ENCODE results near the gene KLHL6. TPM values are rescaled to one million over a fixed set of nuclear protein-coding genes. Genes with fewer than 3 reads are reported as not detected.

KLHL6 gene
- total and polyA plus RNA-seq, 3 experiments from 2014 or later = 9.1 to 31.3 (median 31.0) TPM

GRCh38 chr3:183507551-183507950 lies 48.0 kb downstream of the KLHL6 start:
- peaks cover 8 to 27% (median 16%) of the 10 kb centered on the region in 3 donors for H3K4me1 Mint-ChIP-seq
- DNase-seq = no peak
- H3K27ac Mint-ChIP-seq = no peak overlapping the region
- no peak overlapping the region for H3K4me3 Mint-ChIP-seq
- no peak overlapping the region for H3K27ac ChIP-seq (ENCODE audit: low read depth, low read length)
- peaks cover 28 to 63% (median 31%) of the 10 kb centered on the region in 3 donors for H3K36me3 Mint-ChIP-seq
- no peaks in the 10 kb centered on the region for H3K27me3 Mint-ChIP-seq
- H3K9me3 Mint-ChIP-seq = peaks cover 0 to 5% (median 0%) of the 10 kb centered on the region in 5 donors
- H3K4me3 ChIP-seq (ENCODE audit: low read length) = no peak overlapping the region
- no peaks in the 10 kb centered on the region for H3K9me3 ChIP-seq (ENCODE audit: low read length)
- ChIA-PET CTCF (no interaction called here), POLR2A (no interaction called here)
- peaks cover 8% of the 10 kb centered on the region for H3K36me3 ChIP-seq (ENCODE audit: insufficient read depth, low read length)
- H3K4me1 ChIP-seq (ENCODE audit: insufficient read depth, low read length) = no peaks in the 10 kb centered on the region
- H3K27me3 ChIP-seq (ENCODE audit: insufficient read depth, low read length, poor library complexity, severe bottlenecking) = no peaks in the 10 kb centered on the region

DNA sequence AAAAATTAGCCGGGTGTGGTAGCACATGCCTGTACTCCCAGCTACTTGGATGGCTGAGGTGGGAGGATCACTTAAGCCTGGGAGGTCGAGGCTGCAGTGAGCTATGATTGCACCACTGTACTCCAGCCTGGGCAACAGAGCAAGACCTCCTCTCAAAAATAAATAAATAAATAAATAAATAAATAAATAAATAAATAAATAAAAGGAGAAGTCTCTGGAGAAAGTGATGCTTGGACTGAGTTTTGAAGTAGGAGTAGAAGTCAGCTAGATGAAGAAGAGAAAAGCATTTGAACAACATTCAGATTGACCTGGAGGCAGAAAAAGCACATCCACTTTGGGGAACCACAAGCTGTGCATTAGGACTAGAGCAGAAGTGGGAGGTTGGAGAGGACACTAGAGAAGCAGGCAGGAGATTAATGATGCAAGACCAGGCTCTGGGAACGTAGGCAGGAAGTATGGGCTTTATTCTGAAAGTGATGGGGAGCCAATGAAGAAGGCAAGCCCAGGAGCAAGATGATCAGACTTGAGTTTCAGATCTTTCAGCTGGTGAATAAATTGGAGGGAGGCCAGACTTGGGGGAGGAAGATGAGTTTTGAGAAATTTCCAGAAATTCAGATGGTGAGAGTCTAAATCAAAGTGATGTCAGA lies 48.7 kb downstream of the KLHL6 start:
- no peak for DNase-seq
- ChIA-PET POLR2A (no interaction called here), CTCF (interaction anchor here (1.0 kb wide), 1 partner anchor 18 kb away, joined by 3 read pairs; no protein-coding TSS in a partner anchor)
- no peaks in the 10 kb centered on the region for H3K4me1 ChIP-seq (ENCODE audit: insufficient read depth, low read length)
- no peak overlapping the region for H3K27ac ChIP-seq (ENCODE audit: low read depth, low read length)
- no peaks in the 10 kb centered on the region for H3K27me3 Mint-ChIP-seq
- no peaks in the 10 kb centered on the region for H3K27me3 ChIP-seq (ENCODE audit: insufficient read depth, low read length, poor library complexity, severe bottlenecking)
- H3K4me1 Mint-ChIP-seq = peaks cover 6 to 24% (median 12%) of the 10 kb centered on the region in 3 donors
- H3K4me3 Mint-ChIP-seq = no peak overlapping the region
- peaks cover 28 to 67% (median 31%) of the 10 kb centered on the region in 3 donors for H3K36me3 Mint-ChIP-seq
- no peak overlapping the region for H3K4me3 ChIP-seq (ENCODE audit: low read length)
- H3K9me3 Mint-ChIP-seq = peaks cover 0 to 5% (median 0%) of the 10 kb centered on the region in 5 donors
- no peaks in the 10 kb centered on the region for H3K9me3 ChIP-seq (ENCODE audit: low read length)
- peaks cover 8% of the 10 kb centered on the region for H3K36me3 ChIP-seq (ENCODE audit: insufficient read depth, low read length)
- peak overlapping the region in 4 of 8 donors; percentile 7 to 77 (median 56) for H3K27ac Mint-ChIP-seq

DNA sequence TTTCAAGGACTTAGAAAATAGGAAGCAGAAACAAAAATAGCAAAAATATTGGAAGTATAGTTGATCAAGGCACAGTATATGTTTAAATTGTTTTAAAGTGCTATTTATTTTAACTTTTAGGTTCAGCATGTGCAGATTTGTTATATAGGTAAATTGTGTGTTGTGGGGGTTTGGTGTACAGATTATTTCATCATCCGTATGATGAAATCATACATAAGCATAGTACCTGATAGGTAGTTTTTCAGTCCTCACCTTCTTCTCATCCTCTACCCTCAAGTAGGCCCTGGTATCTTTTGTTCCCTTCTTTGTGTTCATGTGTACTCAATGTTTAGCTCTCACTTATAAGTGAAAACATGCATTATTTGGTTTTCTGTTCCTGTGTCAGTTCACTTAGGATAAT lies 50.9 kb downstream of the KLHL6 start:
- H3K36me3 Mint-ChIP-seq = peaks cover 28 to 86% (median 36%) of the 10 kb centered on the region in 3 donors
- CTCF ChIA-PET = no interaction called here

GRCh38 chr3:183503746-183504145 lies 51.8 kb downstream of the KLHL6 start:
- POLR2A ChIA-PET = interaction anchor here (0.6 kb wide), 1 partner anchor 69 kb away, joined by 6 read pairs; no protein-coding TSS in a partner anchor
- peaks cover 28 to 88% (median 35%) of the 10 kb centered on the region in 3 donors for H3K36me3 Mint-ChIP-seq
- Histone ChIP-seq H3K9me3 (ENCODE audit: low read length) (no peaks in the 10 kb centered on the region), H3K27me3 (ENCODE audit: insufficient read depth, low read length, poor library complexity, severe bottlenecking) (no peaks in the 10 kb centered on the region), H3K4me3 (ENCODE audit: low read length) (no peak overlapping the region), H3K4me1 (ENCODE audit: insufficient read depth, low read length) (no peaks in the 10 kb centered on the region), H3K27ac (ENCODE audit: low read depth, low read length) (no peak overlapping the region), H3K36me3 (ENCODE audit: insufficient read depth, low read length) (peaks cover 11% of the 10 kb centered on the region)
- peaks cover 0 to 2% of the 10 kb centered on the region in 2 donors for H3K27me3 Mint-ChIP-seq
- peak overlapping the region in 3 of 8 donors; percentile 5 to 90 (median 36) for H3K27ac Mint-ChIP-seq
- no peak overlapping the region for H3K4me3 Mint-ChIP-seq
- CTCF ChIA-PET = no interaction called here
- H3K4me1 Mint-ChIP-seq = peaks cover 3 to 9% (median 4%) of the 10 kb centered on the region in 3 donors
- peaks cover 0 to 5% (median 0%) of the 10 kb centered on the region in 5 donors for H3K9me3 Mint-ChIP-seq
- DNase-seq = no peak

More for the DNA sequence above, 50.9 kb downstream of the KLHL6 start:
- Mint-ChIP-seq H3K27me3 (no peaks in the 10 kb centered on the region), H3K9me3 (peaks cover 0 to 5% (median 0%) of the 10 kb centered on the region in 5 donors), H3K4me3 (no peak overlapping the region), H3K27ac (peak overlapping the region in 2 of 8 donors; percentile 38 to 42), H3K4me1 (peaks cover 4 to 16% (median 7%) of the 10 kb centered on the region in 3 donors)
- H3K27me3 ChIP-seq (ENCODE audit: insufficient read depth, low read length, poor library complexity, severe bottlenecking) = no peaks in the 10 kb centered on the region
- H3K4me3 ChIP-seq (ENCODE audit: low read length) = no peak overlapping the region
- no peaks in the 10 kb centered on the region for H3K9me3 ChIP-seq (ENCODE audit: low read length)
- no peak overlapping the region for H3K27ac ChIP-seq (ENCODE audit: low read depth, low read length)
- no peak for DNase-seq
- no peaks in the 10 kb centered on the region for H3K4me1 ChIP-seq (ENCODE audit: insufficient read depth, low read length)
- H3K36me3 ChIP-seq (ENCODE audit: insufficient read depth, low read length) = peaks cover 11% of the 10 kb centered on the region
- POLR2A ChIA-PET = no interaction called here

GRCh38 chr3:183502237-183503181 lies 53.0 kb downstream of the KLHL6 start:
- Mint-ChIP-seq H3K4me3 (no peak overlapping the region), H3K4me1 (peaks cover 3 to 5% (median 4%) of the 10 kb centered on the region in 3 donors), H3K27me3 (peaks cover 0 to 2% of the 10 kb centered on the region in 2 donors), H3K9me3 (peaks cover 0 to 5% (median 0%) of the 10 kb centered on the region in 5 donors), H3K27ac (peak overlapping the region in 3 of 8 donors; percentile 9 to 81 (median 17)), H3K36me3 (peaks cover 25 to 87% (median 32%) of the 10 kb centered on the region in 3 donors)
- no peak overlapping the region for H3K4me3 ChIP-seq (ENCODE audit: low read length)
- ChIA-PET CTCF (no interaction called here), POLR2A (no interaction called here)
- no peak overlapping the region for H3K27ac ChIP-seq (ENCODE audit: low read depth, low read length)
- no peaks in the 10 kb centered on the region for H3K9me3 ChIP-seq (ENCODE audit: low read length)
- peaks cover 11% of the 10 kb centered on the region for H3K36me3 ChIP-seq (ENCODE audit: insufficient read depth, low read length)
- H3K4me1 ChIP-seq (ENCODE audit: insufficient read depth, low read length) = no peaks in the 10 kb centered on the region
- no peaks in the 10 kb centered on the region for H3K27me3 ChIP-seq (ENCODE audit: insufficient read depth, low read length, poor library complexity, severe bottlenecking)
- DNase-seq = no peak

DNA sequence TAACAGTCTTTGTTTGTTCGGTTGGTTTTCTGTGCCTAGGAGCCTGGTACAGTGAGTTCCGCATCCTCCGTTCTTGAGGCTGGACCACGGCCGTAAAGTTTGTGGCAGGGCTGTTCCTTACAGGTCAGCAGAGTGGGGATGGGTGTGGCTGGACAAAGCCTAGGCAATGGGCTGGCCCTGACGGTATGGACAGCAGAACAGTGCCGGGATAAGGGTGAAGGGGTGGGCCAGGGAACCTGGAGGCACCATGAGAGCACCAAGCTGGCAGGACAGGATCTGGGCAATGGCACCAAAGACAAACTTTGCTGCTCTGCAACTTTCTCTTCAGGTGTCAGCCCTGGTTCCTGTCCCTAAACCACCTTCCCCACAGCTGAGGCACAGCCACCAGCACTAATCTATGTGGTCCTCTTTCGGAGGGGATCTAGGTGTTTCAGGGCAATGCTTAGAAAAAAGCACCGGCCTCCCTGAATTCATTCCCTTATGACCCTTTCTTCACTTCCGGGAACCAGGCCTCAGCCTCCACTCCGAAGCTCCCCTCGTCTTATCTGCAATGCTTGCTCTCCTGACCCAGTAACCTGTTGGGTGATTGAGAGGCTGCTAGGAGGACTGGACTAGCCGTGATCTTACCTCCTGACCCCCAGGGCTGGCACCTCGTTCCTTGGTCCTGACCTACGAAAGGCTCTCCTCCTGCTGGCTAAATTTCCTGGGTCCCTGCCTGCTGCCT lies 54.4 kb downstream of the KLHL6 start:
- Histone ChIP-seq H3K27ac (ENCODE audit: low read depth, low read length) (no peak overlapping the region), H3K36me3 (ENCODE audit: insufficient read depth, low read length) (peaks cover 11% of the 10 kb centered on the region), H3K4me1 (ENCODE audit: insufficient read depth, low read length) (no peaks in the 10 kb centered on the region), H3K9me3 (ENCODE audit: low read length) (no peaks in the 10 kb centered on the region), H3K27me3 (ENCODE audit: insufficient read depth, low read length, poor library complexity, severe bottlenecking) (no peaks in the 10 kb centered on the region), H3K4me3 (ENCODE audit: low read length) (no peak overlapping the region)
- peaks cover 0 to 2% of the 10 kb centered on the region in 2 donors for H3K27me3 Mint-ChIP-seq
- H3K36me3 Mint-ChIP-seq = peaks cover 16 to 82% (median 27%) of the 10 kb centered on the region in 3 donors
- H3K27ac Mint-ChIP-seq = peak overlapping the region in 2 of 8 donors; percentile 9 to 32
- ChIA-PET POLR2A (no interaction called here), CTCF (no interaction called here)
- H3K4me3 Mint-ChIP-seq = no peak overlapping the region
- peaks cover 0 to 3% (median 0%) of the 10 kb centered on the region in 3 donors for H3K4me1 Mint-ChIP-seq
- peaks cover 0 to 4% (median 0%) of the 10 kb centered on the region in 5 donors for H3K9me3 Mint-ChIP-seq
- DNase-seq = no peak

DNA sequence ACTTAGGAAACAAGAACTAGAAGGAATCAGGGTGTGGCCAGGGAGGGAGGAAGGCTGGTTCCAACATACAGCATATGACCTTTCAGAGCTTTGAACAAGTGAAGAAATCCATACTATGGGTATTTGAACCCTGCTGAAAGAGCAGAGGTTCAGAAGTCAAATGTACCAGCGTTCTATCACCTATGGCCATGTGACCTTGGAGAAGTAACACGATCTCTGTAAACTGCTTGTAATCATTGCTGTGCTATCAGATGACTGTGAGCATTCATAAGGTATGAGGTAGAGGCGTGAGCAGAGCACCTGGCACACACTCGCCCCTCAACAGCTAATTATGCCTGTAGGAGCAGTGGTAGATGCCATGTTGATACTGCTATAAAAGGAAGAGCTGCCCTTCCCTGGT lies 55.2 kb downstream of the KLHL6 start:
- ChIA-PET CTCF (no interaction called here), POLR2A (no interaction called here)
- Histone ChIP-seq H3K9me3 (ENCODE audit: low read length) (no peaks in the 10 kb centered on the region), H3K27ac (ENCODE audit: low read depth, low read length) (no peak overlapping the region), H3K27me3 (ENCODE audit: insufficient read depth, low read length, poor library complexity, severe bottlenecking) (no peaks in the 10 kb centered on the region), H3K4me3 (ENCODE audit: low read length) (no peak overlapping the region), H3K36me3 (ENCODE audit: insufficient read depth, low read length) (peaks cover 11% of the 10 kb centered on the region), H3K4me1 (ENCODE audit: insufficient read depth, low read length) (no peaks in the 10 kb centered on the region)
- Mint-ChIP-seq H3K27me3 (peaks cover 0 to 2% of the 10 kb centered on the region in 2 donors), H3K9me3 (peaks cover 0 to 2% (median 0%) of the 10 kb centered on the region in 5 donors), H3K4me3 (no peak overlapping the region), H3K36me3 (peaks cover 7 to 76% (median 24%) of the 10 kb centered on the region in 3 donors), H3K27ac (peak overlapping the region in 2 of 8 donors; percentile 61 to 75), H3K4me1 (peaks cover 0 to 3% (median 0%) of the 10 kb centered on the region in 3 donors)
- DNase-seq = no peak

Data from CD8-positive, alpha-beta memory T cell (primary cell).